PFSK-1 (cell line): Measurements from ENCODE around the gene SPATA12.

Experiments used
- FOXP2 ChIP-seq: optimal IDR thresholded peaks from 2 replicates; pipeline ENCODE3; 2011; ENCODE audit warnings: borderline replicate concordance, control low read depth, inconsistent platforms; ENCODE audit not compliant: insufficient read depth; ENCODE audit errors: extremely low read length, extremely low read depth
- POLR2AphosphoS5 ChIP-seq: IDR thresholded peaks from 2 replicates; pipeline ENCODE4 v1.6.1; 2012; ENCODE audit warnings: low read depth, mild to moderate bottlenecking, control low read depth, low read length, moderate library complexity
- SIN3A ChIP-seq: IDR thresholded peaks from 2 replicates; pipeline ENCODE4 v1.6.1; 2012; ENCODE audit warnings: mild to moderate bottlenecking, low read length, moderate library complexity, borderline replicate concordance; ENCODE audit not compliant: insufficient read depth
- TAF1 ChIP-seq: IDR thresholded peaks from 2 replicates; pipeline ENCODE4 v1.6.1; 2012; ENCODE audit warnings: low read length, control low read depth, borderline replicate concordance; ENCODE audit not compliant: insufficient read depth
- TF ChIP-seq, protein P1 (sequence below), 2 experiments: IDR thresholded peaks; 2 replicates each; pipeline versions ENCODE4 v1.6.1 to v1.8.0; 2011 to 2012; ENCODE audit warnings: low read depth in 2 of 2, low read length in 2 of 2, control low read depth in 1 of 2, inconsistent platforms in 1 of 2, mild to moderate bottlenecking in 1 of 2, moderate library complexity in 1 of 2; ENCODE audit not compliant: insufficient read depth in 1 of 2

SPATA12 gene

DNA sequence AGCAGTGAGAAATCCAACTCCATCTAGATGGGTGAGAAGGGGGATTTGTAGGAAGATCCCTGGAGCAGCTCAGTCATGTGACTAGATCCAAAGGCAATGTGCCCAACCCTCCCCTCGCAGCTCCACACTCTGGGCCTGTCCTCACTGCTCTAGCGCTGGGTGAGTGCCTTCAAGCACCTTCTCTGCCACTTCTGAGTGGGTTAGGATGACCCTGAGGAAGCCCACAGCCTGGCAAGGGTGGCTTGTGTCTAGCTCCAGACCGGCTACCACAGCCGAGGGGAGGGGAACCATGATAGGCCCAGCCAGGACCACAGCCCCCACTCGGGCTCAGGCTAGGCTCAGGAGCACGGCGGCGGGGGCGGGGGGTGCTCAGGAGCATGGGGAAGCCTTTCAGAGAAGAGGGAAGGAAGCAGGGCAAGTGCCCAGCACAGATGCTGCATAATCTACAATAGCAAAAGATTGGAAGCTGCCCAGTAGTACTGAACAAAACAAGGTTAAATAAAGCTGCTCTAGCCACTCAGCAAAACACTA lies 1.7 kb downstream of the SPATA12 start:
- TF ChIP-seq SIN3A, result no peak
- no peak for TF ChIP-seq FOXP2
- TF ChIP-seq, protein P1, sequence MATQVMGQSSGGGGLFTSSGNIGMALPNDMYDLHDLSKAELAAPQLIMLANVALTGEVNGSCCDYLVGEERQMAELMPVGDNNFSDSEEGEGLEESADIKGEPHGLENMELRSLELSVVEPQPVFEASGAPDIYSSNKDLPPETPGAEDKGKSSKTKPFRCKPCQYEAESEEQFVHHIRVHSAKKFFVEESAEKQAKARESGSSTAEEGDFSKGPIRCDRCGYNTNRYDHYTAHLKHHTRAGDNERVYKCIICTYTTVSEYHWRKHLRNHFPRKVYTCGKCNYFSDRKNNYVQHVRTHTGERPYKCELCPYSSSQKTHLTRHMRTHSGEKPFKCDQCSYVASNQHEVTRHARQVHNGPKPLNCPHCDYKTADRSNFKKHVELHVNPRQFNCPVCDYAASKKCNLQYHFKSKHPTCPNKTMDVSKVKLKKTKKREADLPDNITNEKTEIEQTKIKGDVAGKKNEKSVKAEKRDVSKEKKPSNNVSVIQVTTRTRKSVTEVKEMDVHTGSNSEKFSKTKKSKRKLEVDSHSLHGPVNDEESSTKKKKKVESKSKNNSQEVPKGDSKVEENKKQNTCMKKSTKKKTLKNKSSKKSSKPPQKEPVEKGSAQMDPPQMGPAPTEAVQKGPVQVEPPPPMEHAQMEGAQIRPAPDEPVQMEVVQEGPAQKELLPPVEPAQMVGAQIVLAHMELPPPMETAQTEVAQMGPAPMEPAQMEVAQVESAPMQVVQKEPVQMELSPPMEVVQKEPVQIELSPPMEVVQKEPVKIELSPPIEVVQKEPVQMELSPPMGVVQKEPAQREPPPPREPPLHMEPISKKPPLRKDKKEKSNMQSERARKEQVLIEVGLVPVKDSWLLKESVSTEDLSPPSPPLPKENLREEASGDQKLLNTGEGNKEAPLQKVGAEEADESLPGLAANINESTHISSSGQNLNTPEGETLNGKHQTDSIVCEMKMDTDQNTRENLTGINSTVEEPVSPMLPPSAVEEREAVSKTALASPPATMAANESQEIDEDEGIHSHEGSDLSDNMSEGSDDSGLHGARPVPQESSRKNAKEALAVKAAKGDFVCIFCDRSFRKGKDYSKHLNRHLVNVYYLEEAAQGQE (IDR thresholded peaks at IDR 0.05; ENCODE audit: insufficient read depth in 1 of 2, low read depth in 2 of 2, low read length in 2 of 2), result no peak
- no peak for TF ChIP-seq TAF1
- TF ChIP-seq POLR2AphosphoS5, result no peak

- TF ChIP-seq FOXP2, result no peak
- no peak for TF ChIP-seq SIN3A
- TF ChIP-seq, protein P1 (IDR thresholded peaks at IDR 0.05; ENCODE audit: insufficient read depth in 1 of 2, low read depth in 2 of 2, low read length in 2 of 2), result no peak
- TF ChIP-seq TAF1, result no peak
- TF ChIP-seq POLR2AphosphoS5, result no peak
Measured at GRCh38 chr3:57063032-57063431, 2.6 kb downstream of the SPATA12 start.

DNA sequence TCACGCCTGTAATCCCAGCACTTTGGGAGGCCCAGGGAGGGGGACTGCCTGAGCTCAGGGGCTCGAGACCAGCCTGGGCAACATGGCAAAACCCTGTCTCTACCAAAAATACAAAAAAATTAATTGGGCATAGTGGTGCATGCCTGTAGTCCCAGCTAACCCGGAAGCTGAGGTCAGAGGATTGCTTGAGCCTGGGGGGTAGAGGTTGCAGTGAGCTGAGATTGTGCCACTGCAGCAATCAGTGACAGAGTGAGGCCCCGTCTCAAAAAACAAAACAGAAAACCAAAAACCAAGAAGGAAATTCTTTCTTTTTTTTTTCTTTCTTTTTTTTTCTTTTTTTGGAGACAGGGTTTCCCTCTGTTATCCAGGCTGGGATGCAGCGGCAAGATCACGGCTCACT lies 3.5 kb downstream of the SPATA12 start:
- no peak for TF ChIP-seq SIN3A
- no peak for TF ChIP-seq POLR2AphosphoS5
- TF ChIP-seq, protein P1 (IDR thresholded peaks at IDR 0.05; ENCODE audit: insufficient read depth in 1 of 2, low read depth in 2 of 2, low read length in 2 of 2), result no peak
- no peak for TF ChIP-seq FOXP2
- TF ChIP-seq TAF1, result no peak

DNA sequence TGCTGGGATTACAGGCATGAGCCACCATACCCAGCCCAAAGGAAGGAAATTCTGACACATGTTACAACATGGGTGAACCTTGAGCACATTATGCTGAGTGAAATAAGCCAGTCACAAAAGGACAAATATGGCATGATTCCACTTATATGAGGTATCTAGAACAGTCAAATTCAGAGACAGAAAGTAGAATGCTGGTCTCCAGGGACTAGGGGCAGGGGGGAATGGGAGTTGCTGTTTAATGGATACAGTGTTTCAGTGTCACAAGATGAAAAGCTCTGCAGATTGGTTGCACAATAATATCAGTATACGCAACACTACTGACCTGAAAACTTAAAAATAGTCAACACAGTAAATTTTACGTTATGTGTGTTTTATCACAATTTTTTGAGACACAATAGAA lies 4.1 kb downstream of the SPATA12 start:
- no peak for TF ChIP-seq TAF1
- TF ChIP-seq, protein P1 (IDR thresholded peaks at IDR 0.05; ENCODE audit: insufficient read depth in 1 of 2, low read depth in 2 of 2, low read length in 2 of 2), result no peak
- no peak for TF ChIP-seq SIN3A
- no peak for TF ChIP-seq POLR2AphosphoS5
- TF ChIP-seq FOXP2, result no peak

DNA sequence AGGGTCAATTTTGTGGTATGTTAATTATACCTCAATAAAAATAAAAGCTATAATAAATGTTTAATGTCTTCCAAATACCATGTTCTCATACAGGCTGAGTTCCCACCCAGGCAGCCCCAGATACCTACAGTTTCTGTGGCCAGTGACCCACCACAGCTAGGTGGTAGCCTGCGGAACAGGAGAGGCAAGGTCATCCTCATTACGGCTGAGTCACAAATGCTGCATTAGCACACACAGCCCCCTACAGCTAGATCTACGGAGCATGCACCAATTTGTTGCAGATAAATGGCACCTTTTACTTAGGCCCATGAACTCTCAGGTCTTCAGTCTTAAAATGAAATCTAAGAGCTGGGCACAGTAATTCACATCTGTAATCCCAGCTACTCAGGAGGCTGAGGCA lies 5.1 kb downstream of the SPATA12 start:
- no peak for TF ChIP-seq FOXP2
- TF ChIP-seq SIN3A, result no peak
- TF ChIP-seq POLR2AphosphoS5, result no peak
- TF ChIP-seq, protein P1 (IDR thresholded peaks at IDR 0.05; ENCODE audit: insufficient read depth in 1 of 2, low read depth in 2 of 2, low read length in 2 of 2), result no peak
- no peak for TF ChIP-seq TAF1
